NK-92 treated with Interleukin-12 subunit alpha and Interleukin-12 subunit beta, amount 100 ng/mL, for 24 hours (cell line): Measurements from ENCODE around the gene PSTPIP1.

Experiments used
- DNase-seq: peaks from one replicate; lab custom pipeline; 2025; lab: John Stamatoyannopoulos, UW

Gene PSTPIP1

GRCh38 chr15:76998663-76999285 is 3.8 kb downstream of the PSTPIP1 start:
- peak; percentile 65 for DNase-seq

GRCh38 chr15:76999996-77000395 is 5.1 kb downstream of the PSTPIP1 start:
- peak; percentile 60 for DNase-seq

GRCh38 chr15:77001351-77001750 is 6.4 kb downstream of the PSTPIP1 start:
- DNase-seq = no peak

GRCh38 chr15:77001966-77002365 is 7.0 kb downstream of the PSTPIP1 start:
- no peak for DNase-seq

- DNase-seq = peak; percentile 40
These were observed 7.5 kb downstream of the PSTPIP1 start for GRCh38 chr15:77002436-77002835.

- peak; percentile 83 for DNase-seq
These were observed 8.3 kb downstream of the PSTPIP1 start for GRCh38 chr15:77002954-77003912.

GRCh38 chr15:77004189-77004588 is 9.3 kb downstream of the PSTPIP1 start:
- no peak for DNase-seq

- DNase-seq = no peak
These were observed 14.2 kb downstream of the PSTPIP1 start for GRCh38 chr15:77009176-77009575.

- DNase-seq = no peak
These were observed 14.9 kb downstream of the PSTPIP1 start for GRCh38 chr15:77009646-77010311.

GRCh38 chr15:77010312-77010686 is 15.4 kb downstream of the PSTPIP1 start:
- no peak for DNase-seq

- DNase-seq = no peak
These were observed 15.9 kb downstream of the PSTPIP1 start for GRCh38 chr15:77010857-77011256.

- no peak for DNase-seq
These were observed 17.3 kb downstream of the PSTPIP1 start for GRCh38 chr15:77012117-77012712.

- peak; percentile 75 for DNase-seq
These were observed 17.9 kb downstream of the PSTPIP1 start for GRCh38 chr15:77012868-77013267.

GRCh38 chr15:77013776-77014131 is 18.8 kb downstream of the PSTPIP1 start:
- DNase-seq = peak; percentile 97

GRCh38 chr15:77014132-77015081 is 19.5 kb downstream of the PSTPIP1 start:
- peak; percentile 91 for DNase-seq

- peak; percentile 22 for DNase-seq
These were observed 20.9 kb downstream of the PSTPIP1 start for GRCh38 chr15:77015646-77016320.

- no peak for DNase-seq
These were observed 21.4 kb downstream of the PSTPIP1 start for GRCh38 chr15:77016321-77016695.

- DNase-seq = no peak
These were observed 22.2 kb downstream of the PSTPIP1 start for GRCh38 chr15:77017091-77017660.

- no peak for DNase-seq
These were observed 23.1 kb downstream of the PSTPIP1 start for GRCh38 chr15:77017761-77018720.
